Activated CD4-positive, alpha-beta T cell treated with anti-CD3 and anti-CD28 coated beads, Interleukin-2, Interleukin-6, amounts not matched to agents 100 ng/mL and 50 ng/mL, durations not matched to agents 16 hours and 8 hours (primary cell): Measurements from ENCODE around the gene MEIOSIN.
"Not testable (repeated sequence)": the region's sequence is repeated elsewhere in the genome, so short reads cannot be mapped to it uniquely, and the experiment has no call there.

Experiments used
- DNase-seq: peaks from one replicate; pipeline ENCODE4 v3.0.0-alpha.2; 2020

MEIOSIN gene, protein sequence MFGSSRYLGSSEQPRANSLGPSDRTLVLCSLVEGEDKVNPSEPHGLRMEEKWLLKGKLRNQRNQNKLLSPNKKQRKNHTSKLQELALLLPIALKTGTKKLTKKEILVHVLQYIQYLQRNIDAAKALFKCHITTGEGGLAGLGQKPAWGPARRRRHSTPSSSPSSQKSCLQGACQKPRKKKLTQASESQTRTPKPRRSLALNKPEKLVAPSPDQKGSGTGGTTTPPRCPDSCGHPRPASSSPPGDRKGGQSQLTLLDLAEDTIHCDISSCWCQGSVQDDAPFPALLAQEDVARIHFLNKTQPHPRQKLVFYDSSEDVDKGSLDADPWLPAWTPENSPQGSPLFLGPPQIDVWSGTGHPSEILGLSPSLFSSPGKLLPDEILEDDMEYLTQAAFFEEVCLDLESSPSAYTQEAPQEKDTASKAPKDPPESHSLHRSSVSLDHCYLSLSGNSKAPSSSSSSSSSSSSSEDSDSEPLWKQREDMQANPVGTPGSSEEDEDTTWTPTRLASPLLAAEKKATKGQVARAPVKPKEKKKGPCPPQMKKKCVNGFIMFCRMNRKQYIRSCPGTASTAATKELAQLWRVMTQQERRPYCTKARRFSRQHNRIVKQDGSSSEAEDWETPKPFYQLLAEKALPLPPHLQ

DNA sequence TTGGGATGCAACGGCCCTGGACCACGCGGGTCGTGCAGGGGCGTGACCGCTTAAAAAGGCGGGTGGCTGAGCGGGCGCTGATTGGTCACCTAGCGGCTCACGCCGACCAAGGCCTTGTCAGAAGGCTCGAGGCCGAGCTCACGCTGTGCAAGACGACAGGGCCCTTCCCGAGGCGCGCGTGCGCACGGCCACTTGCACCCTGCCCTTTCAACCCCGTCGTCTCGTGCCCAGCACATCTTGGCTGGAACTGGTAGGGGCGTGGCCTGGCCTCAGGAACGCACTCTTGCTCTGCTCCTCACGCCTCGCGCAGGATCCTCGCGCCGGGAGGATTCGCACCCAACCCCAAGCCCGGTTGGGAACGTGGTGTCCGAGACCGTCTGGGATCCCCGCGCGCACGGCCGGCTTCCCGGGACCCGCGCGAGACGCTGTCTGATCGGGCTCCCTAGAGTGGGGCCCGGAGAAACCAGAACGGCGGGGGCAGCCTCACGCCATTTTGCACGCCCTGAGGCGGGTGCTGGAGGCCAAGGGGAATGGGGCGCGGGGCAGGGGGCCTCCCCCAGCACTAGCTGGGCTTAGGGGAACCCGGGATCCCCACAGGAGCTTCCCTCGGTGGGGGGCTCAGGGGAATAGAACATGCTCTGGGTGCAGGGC is at the start of gene MEIOSIN:
Gene MEIOSIN (plus strand): TSS at position 280 of the 651 bp plus-strand sequence. CDS start 1,938 bp downstream, outside the sequence.
- no peak for DNase-seq

DNA sequence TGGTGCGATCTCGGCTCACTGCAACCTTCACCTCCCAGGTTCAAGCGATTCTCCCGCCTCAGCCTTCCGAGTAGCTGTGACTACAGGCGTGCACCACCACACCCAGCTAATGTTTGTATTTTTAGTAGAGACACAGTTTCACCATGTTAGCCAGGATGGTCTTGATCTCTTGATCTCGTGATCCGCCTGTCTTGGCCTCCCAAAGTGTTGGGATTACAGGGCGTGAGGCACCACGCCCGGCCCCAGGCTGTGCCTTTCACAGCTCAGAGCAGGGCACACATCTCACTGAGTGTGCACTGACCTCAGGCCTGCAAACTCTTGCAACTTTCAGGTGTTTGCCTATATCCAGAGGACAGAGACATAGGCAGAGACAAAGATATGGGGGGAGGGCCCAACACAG is 48.2 kb upstream of the MEIOSIN start:
- DNase-seq: not testable (repeated sequence)

DNA sequence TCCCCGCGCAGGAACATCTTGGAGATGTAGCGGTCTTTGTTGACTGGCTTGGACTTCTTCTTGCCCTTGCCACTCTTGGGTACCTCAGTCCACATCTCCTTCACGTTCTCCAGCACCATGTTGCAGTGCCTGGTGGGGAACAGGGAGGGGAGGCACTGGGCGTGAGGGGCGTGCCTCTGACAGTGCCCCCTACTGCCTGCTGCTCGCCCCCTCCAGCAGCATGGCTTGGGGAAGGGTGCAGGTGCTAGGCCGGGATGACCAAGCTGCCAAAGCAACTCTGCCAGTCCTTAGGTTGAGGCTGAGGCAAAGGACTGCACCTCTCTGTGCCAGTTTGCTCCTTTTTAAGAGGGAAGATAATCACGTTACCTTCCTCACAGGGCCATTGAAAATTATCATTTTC is 45.6 kb upstream of the MEIOSIN start:
- no peak for DNase-seq

DNA sequence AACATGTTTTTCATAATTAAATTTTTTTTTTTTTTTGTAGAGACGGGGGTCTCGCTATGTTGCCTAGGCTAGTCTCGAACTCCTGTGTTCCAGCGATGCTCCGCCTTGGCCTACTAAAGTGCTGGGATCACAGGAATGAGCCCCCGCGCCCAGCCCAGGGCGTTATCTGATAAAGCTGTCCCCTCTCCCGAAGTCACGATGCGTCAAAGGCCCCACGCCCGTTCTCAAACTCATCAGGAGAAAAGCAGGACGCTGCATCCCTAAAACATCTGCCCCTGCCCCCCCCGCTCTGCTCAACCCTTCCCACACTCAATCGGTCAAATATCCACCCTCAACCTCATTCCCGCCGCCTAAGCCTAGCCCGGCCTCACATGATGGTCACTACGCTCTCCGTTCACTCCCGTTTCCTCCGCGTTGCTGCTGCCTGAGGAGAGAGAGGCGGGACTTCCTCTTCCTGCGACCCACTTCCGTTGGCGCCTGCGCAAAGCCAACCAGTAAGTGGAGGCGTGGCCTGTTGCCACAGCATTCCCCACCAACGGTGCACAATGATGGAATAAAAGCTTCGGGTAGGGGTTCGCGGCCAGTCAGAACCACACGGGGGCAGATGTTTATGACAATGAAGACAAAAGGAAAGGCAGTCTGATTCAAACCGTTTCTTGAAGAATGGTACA is 41.6 kb upstream of the MEIOSIN start, which contains the start of gene SNRPD2:
Gene SNRPD2 (minus strand): TSS at position 438 of the 671 bp plus-strand sequence. CDS start 65 bp downstream, at position 373.
- DNase-seq: peak; percentile 96

DNA sequence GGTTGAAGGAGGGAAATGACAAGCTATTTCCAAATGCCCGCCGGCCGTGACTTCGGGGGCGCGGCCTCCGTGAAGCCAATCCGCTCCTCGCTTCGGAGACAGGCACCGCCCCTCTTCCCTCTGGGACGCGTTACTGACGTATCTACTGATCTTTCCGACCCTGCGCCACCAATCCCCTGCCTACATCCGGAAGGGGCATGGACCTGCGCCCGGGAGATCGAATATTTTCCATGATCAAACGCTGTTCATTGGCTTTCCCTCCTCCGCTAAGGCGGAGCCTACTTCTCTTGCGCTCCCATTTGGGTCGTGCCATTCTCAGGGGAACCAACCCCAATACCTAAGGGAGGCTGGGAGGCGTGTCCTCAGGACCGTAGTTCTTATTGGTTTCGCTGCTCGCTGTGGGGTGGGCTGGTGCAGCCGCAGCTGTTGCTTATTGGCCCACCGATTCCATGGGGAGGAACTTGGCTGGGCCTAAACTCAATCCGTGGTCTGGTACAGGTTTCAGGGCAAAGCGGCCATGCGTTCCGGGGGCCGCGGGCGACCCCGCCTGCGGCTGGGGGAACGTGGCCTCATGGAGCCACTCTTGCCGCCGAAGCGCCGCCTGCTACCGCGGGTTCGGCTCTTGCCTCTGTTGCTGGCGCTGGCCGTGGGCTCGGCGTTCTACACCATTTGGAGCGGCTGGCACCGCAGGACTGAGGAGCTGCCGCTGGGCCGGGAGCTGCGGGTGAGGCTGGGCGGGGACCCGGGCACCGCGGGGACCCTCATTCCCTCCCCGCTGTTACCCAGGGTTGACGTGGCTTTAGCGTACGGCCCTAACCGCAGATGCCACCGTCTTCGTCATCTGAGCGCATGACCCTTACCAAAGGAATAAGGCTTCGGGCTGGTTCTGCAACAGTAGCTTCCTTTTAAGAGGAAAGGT is 40.8 kb upstream of the MEIOSIN start, which contains the start of gene QPCTL:
Gene QPCTL (plus strand): TSS at position 480 of the 919 bp plus-strand sequence. CDS start 38 bp downstream, at position 518.
- DNase-seq: peak; percentile 99

DNA sequence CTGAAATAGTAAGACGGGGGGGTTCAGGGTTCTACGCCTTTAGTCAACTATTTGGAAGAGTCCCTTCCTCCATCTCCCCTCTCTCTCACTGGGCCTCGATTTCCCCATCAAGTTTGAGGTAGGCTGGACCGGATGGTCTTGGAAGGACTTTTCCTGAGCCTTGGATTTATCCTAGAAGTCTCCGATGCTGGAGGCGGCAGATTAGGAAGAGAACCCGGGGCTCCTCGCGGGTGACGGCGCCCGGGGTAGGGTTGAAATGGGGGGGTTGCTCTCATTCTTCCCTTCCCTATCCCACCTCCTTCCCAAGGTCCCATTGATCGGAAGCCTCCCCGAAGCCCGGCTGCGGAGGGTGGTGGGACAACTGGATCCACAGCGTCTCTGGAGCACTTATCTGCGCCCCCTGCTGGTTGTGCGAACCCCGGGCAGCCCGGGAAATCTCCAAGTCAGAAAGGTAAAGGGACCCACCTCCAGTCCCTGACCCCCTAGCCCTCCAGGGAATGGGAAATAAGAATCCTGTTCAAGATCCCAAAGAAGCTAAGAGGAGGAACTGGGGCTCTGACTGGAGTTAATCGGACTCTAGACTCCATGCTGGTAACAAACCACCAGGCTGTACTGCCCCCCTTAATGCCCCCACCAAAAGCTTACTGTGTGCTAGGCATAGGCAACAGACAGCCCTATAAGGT is 40.0 kb upstream of the MEIOSIN start:
- DNase-seq: peak; percentile 86

DNA sequence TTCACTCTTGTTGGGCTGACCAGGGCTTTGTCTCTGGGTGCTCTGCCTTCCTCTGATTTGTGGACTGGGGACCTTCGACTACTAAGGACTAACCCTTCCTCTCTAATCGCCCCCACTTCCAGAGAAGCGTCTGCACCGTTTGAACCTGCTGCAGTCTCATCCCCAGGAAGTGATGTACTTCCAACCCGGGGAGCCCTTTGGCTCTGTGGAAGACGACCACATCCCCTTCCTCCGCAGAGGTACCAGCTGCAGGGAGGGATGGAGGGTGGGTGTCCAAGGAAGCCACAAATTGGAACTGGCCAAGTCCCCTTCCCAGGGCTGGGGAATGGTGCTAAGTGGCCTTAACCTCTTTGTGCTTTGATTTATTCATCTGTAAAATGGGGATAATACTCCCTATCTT is 31.6 kb upstream of the MEIOSIN start:
- no peak for DNase-seq

DNA sequence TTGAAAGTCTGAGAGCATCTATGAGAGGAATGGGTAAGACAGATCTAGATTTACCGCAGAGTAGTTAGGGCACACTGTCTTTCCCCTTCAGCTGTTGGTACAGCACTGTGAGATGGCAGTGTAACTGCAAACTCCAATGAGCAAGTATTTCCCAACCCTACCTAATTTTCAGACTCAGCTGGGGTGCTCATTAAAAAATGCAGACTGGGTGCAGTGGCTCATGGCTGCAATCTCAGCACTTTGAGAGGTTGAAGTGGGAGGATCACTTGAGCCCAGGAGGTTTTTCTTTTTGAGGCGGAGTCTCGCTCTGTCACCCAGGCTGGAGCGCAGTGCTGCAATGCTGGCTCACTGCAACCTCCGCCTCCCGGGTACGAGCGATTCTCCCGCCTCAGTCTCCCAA is 28.1 kb upstream of the MEIOSIN start:
- DNase-seq: no peak

DNA sequence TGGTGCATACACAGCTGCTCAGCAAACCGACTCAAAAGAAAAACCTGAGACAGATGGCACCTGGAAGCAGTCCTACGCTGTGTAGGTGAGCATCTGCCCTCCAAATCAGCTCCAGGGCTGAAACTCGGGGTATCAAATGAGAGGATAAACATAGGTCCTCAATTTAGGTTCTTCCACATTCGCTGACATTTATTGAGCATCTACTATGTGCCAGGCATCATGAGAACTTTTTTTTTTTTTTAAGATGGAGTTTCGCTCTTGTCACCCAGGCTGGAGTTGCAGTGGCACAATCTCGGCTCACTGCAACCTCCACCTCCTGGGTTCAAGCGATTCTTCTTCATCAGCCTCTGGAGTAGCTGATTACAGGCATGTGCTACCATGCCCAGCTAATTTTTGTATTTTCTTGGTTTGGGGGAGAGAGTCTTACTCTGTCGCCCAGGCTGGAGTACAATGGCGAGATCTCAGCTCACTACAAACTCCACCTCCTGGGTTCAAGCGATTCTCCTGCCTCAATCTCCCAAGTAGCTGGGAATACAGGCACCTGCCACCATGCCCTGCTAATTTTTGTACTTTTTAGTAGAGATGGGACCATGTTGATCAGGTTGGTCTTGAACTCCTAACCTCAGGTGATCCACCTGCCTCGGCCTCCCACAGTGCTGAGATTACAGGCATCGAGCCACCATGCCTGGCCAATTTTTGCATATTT is 27.4 kb upstream of the MEIOSIN start:
- no peak for DNase-seq

DNA sequence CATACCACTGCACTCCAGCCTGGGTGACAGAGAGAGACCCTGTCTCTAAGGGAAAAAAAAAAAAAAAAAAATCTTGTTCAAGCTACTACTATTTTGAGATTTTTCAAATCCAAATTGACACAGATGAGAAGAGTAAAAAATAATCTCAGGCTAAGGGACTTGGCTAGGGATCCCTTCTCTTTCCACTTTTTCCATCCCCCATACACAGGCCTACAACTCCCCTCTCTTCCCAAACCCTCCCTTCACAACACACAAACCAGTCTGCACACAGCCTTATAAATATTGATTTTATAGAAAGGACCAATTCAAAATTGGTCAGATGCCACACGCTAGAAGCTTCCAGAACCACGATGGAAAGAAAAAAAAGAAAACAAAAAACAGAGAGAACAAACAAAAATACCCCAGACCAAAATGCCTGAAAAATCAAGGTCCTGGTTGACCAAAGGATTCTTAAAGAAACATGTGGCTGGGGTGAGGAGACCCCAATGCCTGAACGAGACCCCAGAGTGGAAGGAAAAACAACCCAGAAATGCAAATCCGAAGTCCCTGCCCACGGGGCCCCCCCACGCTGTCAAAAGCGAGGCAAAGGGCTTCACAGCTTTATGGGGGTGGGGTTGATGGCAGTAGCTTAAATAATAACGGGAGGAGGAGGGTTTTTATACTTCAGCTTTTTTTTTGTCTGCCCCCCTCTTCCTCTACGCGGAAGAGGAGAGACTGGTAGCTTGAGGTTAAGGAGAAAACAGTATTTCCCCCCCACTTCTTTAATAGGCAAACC is 22.7 kb upstream of the MEIOSIN start:
- DNase-seq: no peak

DNA sequence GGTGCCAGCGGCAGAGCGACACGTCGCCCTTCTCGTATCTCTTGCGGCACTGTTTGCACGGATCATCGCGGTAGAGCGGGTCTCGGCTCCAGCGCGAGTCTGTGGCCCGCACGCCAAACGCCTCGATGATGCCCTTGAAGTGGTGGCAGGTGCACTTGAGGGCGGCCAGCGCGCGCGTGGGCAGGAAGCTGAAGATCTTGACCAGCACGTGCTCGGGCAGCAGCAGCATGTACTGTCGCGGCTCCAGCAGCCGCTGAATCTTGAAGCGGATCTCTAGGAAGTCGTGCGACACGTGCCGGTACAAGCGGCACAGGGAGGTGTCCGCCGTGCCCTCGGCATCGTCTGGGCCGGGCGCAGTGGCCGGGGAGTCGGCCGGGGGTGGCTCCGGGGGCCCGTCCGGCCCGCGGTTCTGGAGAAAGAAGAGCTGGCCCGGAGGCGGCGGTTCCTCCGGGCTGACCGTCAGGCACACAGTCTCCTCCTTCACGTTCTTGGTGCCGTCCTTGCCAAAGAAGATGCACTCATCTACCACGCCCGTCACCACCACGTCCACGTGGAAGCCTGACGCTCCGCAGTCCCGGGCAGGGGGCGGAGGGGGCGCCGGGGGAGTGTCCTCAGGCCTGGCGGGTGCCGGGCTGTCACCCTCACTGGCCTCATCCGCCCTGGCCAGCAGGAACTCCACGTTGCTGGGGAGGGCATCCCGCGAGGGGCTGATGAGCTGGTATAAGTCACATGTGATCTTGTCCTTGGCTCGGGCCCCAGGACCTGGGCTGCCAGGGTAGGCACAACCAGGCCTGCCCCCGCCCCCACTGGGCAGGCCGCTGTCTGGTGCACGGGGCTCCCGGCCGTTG is 21.2 kb upstream of the MEIOSIN start:
- no peak for DNase-seq

DNA sequence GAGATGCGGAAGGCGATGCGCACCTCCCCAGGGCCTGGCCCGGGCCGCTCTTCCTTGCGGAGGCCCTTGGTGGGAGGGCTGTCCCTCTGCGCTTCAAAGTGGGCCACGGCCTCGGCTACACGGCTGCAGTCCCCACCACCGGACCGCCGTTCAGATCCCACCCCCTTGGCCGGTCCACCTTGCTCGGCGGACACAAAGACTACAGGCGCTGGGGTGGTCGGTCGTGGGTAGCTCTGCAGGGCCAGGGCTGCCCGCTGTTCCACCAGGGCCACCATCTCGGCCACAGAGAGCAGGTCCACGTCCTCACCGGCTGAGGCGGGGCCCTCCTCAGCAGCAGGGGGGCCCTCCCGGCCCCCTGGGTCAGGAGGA is 20.6 kb upstream of the MEIOSIN start:
- no peak for DNase-seq

DNA sequence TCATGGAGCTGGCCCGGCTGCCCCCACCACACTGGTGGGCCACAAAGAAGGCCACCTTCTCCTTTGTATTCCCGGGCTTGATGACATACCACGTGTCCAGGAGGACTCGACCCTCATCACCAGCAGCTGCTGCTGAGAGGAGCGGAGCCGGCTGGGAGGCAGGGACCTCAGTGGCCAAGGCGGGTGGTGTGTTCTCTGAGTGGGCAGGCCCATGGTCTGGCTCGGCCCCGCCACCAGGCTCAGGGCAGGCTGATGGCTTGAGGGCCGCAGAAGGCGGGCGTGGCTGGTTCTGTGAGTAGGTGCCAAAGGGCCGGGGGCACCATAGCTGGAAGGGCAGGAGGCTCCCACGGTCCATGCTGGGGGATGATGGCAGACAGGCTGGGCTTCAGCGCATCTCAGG is 20.1 kb upstream of the MEIOSIN start:
- no peak for DNase-seq

DNA sequence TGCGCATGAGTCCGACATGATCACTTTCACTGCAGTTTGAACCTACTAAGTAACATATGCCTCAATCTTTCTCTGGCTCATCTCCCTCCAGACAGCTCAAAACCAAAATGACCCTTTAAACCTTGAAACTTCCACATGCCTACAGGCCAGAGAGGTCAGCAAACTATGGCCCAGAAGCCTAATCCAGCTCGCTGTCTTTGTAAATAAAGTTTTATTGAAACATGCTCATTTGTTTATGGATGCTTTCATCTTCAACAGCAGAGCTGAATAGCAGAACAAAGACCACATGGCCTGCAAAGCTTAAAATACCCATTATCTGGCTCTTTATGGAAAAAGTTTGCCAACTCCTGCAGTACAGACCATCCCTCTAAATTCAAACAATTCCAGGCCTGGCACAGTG is 18.1 kb upstream of the MEIOSIN start:
- no peak for DNase-seq

DNA sequence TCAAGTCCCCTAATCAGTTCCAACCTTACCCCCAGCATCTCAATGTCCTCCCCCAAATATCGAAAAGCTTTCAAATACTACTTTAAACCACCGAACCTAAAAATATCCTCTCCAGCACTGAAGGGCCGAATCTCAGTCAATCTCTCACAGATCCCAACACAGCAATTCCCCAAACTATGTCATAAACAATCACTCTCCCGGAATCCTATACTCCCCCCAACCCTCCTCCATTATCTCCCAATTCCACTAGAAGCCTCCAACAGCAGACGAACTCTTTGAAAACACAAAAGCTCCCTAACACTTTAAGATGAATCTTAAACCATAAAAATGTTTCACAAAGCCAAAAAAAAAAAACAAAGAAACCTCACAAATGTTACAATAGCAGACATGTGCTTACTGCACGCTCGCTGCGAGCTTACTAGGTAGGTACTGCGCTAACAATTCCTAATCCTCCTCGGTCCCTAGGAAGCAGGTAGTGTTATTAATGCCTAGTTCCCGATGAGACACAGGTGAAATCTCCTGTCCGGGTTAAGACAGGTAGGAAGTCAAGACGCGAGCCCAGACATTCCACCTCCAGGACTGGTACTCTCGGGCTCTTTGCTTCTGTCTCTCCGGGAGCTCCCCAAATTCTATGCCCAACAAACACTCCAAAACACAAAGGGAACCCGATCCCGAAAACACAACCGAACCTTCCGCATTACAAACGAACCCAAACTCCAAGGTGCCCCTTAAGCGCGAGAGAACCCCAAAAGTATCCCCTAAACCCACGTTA is 16.7 kb upstream of the MEIOSIN start:
- DNase-seq: peak; percentile 22

DNA sequence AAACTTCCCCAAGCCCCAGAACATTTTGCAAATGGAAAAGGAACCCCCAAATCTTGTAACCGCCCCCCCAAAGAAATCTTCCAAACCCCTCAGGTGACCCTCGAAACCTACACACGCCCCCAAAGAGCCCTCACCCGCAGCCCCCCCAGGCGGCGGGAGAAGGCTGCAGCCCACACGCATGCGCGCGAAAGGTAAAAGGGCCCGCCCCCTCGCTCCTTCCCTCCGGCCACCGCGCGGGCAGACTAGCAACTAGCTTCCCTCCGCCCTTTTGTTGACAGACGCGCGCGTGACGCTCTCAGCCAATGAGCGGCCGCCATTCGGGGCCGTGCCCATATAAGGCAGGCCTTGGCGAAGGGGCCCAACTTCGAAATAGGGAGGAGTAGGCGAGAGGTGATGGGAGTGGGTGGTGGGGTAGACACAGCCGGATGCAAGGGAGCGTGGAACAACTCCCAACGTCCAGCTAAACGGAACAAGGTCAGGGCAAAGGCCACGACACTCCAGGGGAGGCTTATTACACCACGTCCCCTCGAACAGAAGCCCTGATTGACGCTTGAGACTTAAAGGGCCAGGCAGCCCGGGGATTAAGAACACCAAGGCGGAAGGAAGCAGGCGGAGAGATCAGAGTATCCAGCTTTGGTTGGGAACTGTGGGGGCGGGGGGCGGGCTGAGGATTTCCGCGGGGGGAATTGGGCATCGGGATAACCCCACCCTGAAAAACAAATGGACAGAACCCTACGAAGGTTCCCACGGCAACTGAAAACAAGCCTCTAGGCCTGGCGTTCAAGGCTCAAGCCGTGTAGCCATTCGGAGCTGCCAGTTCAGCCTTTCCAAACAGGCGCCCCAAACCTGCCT is 15.9 kb upstream of the MEIOSIN start:
- peak; percentile 99 for DNase-seq
